ENCODE measurements around the gene TRAFD1.

Gene TRAFD1

DNA sequence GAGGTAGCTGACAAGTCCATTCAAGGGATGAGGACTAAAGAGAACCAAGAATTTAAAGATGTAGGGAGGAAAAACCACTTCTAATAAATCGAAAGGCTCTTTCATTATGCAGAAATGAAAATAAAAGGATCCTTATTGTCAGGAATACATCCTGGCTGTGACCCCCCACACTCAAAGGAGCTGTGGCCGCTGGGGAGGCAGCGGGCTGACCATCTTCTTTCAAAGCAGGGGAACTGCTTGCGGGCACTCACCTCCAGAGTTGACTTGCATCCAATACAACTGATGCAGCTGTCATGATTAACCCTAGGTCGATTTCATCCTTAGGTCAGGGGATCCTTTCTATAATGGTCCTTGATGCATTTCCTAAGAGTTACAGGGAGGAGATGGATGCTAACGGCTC, 35.3 kb downstream of the TRAFD1 start:
- ATAC-seq (ENCODE audit: low read depth) (no peak), DNase-seq (ENCODE audit: low spot score) (no peak)
- Histone ChIP-seq H3K27ac (ENCODE audit: poor library complexity, severe bottlenecking) (no peak overlapping the region), H3K27me3 (ENCODE audit: insufficient read depth, poor library complexity, severe bottlenecking) (no peaks in the 10 kb centered on the region), H3K36me3 (ENCODE audit: low read depth) (no peaks in the 10 kb centered on the region; the same call in 1 of the 2 replicates), H3K9me3 (ENCODE audit: severe bottlenecking) (no peaks in the 10 kb centered on the region), H3K4me1 (ENCODE audit: insufficient read depth, poor library complexity, severe bottlenecking) (no peaks in the 10 kb centered on the region), H3K4me3 (ENCODE audit: severe bottlenecking) (no peak overlapping the region)
- TF ChIP-seq, protein P1, sequence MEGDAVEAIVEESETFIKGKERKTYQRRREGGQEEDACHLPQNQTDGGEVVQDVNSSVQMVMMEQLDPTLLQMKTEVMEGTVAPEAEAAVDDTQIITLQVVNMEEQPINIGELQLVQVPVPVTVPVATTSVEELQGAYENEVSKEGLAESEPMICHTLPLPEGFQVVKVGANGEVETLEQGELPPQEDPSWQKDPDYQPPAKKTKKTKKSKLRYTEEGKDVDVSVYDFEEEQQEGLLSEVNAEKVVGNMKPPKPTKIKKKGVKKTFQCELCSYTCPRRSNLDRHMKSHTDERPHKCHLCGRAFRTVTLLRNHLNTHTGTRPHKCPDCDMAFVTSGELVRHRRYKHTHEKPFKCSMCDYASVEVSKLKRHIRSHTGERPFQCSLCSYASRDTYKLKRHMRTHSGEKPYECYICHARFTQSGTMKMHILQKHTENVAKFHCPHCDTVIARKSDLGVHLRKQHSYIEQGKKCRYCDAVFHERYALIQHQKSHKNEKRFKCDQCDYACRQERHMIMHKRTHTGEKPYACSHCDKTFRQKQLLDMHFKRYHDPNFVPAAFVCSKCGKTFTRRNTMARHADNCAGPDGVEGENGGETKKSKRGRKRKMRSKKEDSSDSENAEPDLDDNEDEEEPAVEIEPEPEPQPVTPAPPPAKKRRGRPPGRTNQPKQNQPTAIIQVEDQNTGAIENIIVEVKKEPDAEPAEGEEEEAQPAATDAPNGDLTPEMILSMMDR (IDR thresholded peaks at IDR 0.05; ENCODE audit: poor library complexity, severe bottlenecking) = no peak

DNA sequence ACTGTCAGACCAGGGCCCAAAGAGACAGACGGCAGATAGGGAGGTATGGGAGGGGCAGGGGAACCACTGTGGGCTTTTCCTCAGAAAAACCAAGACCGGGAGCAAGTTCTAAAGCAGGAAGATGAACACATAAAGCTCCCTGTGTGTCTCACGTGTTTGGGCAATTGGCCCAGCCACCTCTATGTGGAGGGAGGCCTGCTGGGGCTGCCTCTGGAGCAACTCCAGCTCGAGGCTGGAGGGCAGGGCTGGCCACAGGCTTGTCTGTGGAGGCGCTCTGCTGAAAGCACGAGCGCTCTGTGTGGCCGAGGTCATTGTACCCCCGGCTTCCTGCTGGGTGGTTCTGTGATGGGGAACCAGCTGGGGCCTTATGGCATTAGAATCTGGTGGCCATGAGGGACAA, 36.4 kb downstream of the TRAFD1 start:
- DNase-seq (ENCODE audit: low spot score) (no peak), ATAC-seq (ENCODE audit: low read depth) (no peak)
- Histone ChIP-seq H3K9me3 (ENCODE audit: severe bottlenecking) (no peaks in the 10 kb centered on the region), H3K27me3 (ENCODE audit: insufficient read depth, poor library complexity, severe bottlenecking) (no peaks in the 10 kb centered on the region), H3K27ac (ENCODE audit: poor library complexity, severe bottlenecking) (no peak overlapping the region), H3K4me1 (ENCODE audit: insufficient read depth, poor library complexity, severe bottlenecking) (no peaks in the 10 kb centered on the region), H3K4me3 (ENCODE audit: severe bottlenecking) (no peak overlapping the region), H3K36me3 (ENCODE audit: low read depth) (no peaks in the 10 kb centered on the region; the same call in 1 of the 2 replicates)
- TF ChIP-seq, protein P1 (IDR thresholded peaks at IDR 0.05; ENCODE audit: poor library complexity, severe bottlenecking) = no peak

DNA sequence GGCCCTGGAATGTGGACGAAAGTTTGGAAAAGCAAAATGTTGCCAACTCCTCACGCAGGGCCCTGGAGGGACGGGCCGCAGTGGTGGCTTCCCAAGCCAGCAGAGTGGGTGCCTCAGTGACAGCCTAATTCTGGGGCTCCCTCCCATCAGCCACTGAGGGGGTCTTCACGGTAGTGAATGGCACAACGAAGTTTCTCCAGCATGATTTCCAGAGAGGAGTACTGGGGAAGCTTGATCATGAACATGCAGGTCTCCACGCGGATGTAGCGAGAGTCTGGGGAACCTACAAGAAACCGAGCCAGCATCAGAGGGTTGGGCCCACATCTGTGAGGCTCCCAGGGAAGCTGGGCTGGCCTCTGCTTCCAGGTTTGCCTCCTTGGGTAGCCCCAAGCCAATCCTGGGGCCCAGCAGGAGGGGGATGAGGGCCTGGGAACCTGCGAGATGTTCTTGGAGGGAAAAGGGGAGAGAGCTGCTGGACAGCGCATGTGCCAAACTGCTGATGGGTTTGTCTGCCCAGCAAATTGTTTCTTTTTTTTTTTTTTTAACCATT, 37.0 kb downstream of the TRAFD1 start:
- Histone ChIP-seq H3K4me1 (ENCODE audit: insufficient read depth, poor library complexity, severe bottlenecking) (no peaks in the 10 kb centered on the region), H3K4me3 (ENCODE audit: severe bottlenecking) (no peak overlapping the region), H3K36me3 (ENCODE audit: low read depth) (no peaks in the 10 kb centered on the region; the same call in 1 of the 2 replicates), H3K27ac (ENCODE audit: poor library complexity, severe bottlenecking) (no peak overlapping the region), H3K27me3 (ENCODE audit: insufficient read depth, poor library complexity, severe bottlenecking) (no peaks in the 10 kb centered on the region), H3K9me3 (ENCODE audit: severe bottlenecking) (no peaks in the 10 kb centered on the region)
- no peak for ATAC-seq (ENCODE audit: low read depth)
- no peak for DNase-seq (ENCODE audit: low spot score)
- TF ChIP-seq, protein P1 (IDR thresholded peaks at IDR 0.05; ENCODE audit: poor library complexity, severe bottlenecking) = no peak

DNA sequence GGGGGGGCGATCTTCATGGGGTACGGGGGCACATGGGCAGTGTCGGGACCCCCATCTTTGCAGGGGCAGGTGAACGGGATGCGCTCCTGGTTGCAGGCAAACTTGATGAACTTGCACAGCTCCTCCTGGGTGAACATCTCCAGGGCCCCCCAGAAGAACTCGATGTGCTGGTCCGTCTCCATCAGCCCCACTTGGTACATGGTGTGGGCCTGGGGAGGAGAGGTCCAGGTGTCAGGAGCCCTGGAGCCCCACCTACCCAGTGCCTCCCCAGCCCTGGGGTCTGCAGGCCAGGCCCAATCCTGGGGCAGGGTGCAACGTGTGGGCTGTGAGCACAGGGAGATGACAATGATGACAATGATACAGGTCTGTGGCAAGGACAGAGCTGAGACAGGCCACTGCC, 37.7 kb downstream of the TRAFD1 start:
- Histone ChIP-seq H3K27ac (ENCODE audit: poor library complexity, severe bottlenecking) (no peak overlapping the region), H3K9me3 (ENCODE audit: severe bottlenecking) (no peaks in the 10 kb centered on the region), H3K36me3 (ENCODE audit: low read depth) (no peaks in the 10 kb centered on the region; the same call in 1 of the 2 replicates), H3K4me3 (ENCODE audit: severe bottlenecking) (no peak overlapping the region), H3K27me3 (ENCODE audit: insufficient read depth, poor library complexity, severe bottlenecking) (no peaks in the 10 kb centered on the region), H3K4me1 (ENCODE audit: insufficient read depth, poor library complexity, severe bottlenecking) (no peaks in the 10 kb centered on the region)
- ATAC-seq (ENCODE audit: low read depth) (no peak), DNase-seq (ENCODE audit: low spot score) (no peak)
- TF ChIP-seq, protein P1 (IDR thresholded peaks at IDR 0.05; ENCODE audit: poor library complexity, severe bottlenecking) = no peak

DNA sequence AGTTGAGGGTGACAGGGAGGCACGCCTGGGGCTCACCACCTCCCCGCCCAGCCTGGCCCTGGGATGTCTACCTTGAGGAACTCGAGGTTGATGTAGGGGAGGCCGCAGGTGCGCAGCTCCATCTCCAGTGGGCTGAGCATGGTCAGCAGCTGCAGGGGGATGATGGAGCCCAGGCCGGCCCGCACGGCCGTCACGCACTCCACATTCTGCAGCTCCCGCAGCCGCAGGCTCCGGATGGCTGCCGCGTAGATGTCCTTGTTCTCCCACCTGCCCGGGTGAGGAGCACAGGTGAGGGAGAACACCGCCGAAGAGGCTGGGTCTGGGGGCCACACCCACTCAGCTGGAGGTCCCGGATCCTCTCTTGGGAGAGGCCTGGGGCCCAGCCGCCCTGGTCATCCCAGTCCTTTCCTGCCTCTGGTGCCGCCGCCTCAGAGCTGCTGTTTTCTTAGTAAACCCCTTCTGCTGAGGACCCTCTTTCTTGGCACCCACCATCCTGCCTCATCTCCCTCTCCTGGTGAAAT, 38.2 kb downstream of the TRAFD1 start:
- DNase-seq (ENCODE audit: low spot score) = no peak
- H3K36me3 ChIP-seq (ENCODE audit: low read depth) = no peaks in the 10 kb centered on the region; the same call in 1 of the 2 replicates

More for the DNA sequence above, 38.2 kb downstream of the TRAFD1 start:
- H3K27me3 ChIP-seq (ENCODE audit: insufficient read depth, poor library complexity, severe bottlenecking) = no peaks in the 10 kb centered on the region
- H3K4me1 ChIP-seq (ENCODE audit: insufficient read depth, poor library complexity, severe bottlenecking) = no peaks in the 10 kb centered on the region
- ATAC-seq (ENCODE audit: low read depth) = no peak
- H3K9me3 ChIP-seq (ENCODE audit: severe bottlenecking) = no peaks in the 10 kb centered on the region
- no peak overlapping the region for H3K4me3 ChIP-seq (ENCODE audit: severe bottlenecking)
- TF ChIP-seq, protein P1 (IDR thresholded peaks at IDR 0.05; ENCODE audit: poor library complexity, severe bottlenecking) = no peak
- H3K27ac ChIP-seq (ENCODE audit: poor library complexity, severe bottlenecking) = no peak overlapping the region
